ENCODE data around the gene INSYN1.

GRCh38 chr15:73741321-73741836, 11.8 kb downstream of the INSYN1 start:
- TF ChIP-seq CTCF (IDR thresholded peaks at IDR 0.05; ENCODE audit: poor library complexity, severe bottlenecking) (no peak), TAF1 (IDR thresholded peaks at IDR 0.05; ENCODE audit: low read depth) (no peak), EZH2 (IDR thresholded peaks at IDR 0.05; ENCODE audit: borderline replicate concordance, insufficient read depth, low read length, poor library complexity, severe bottlenecking) (no peak), RAD21 (conservative IDR thresholded peaks at IDR 0.05) (no peak), EP300 (conservative IDR thresholded peaks at IDR 0.05; ENCODE audit: poor library complexity, severe bottlenecking) (no peak), REST (IDR thresholded peaks at IDR 0.05; ENCODE audit: borderline replicate concordance) (no peak), POLR2AphosphoS5 (IDR thresholded peaks at IDR 0.05) (no peak), SMC3 (conservative IDR thresholded peaks at IDR 0.05; ENCODE audit: poor library complexity) (no peak)

Measured in neural cell (in vitro differentiated cells).